Activated naive CD4-positive, alpha-beta T cell treated with anti-CD3 and anti-CD28 coated beads, Interleukin-2, amount 50 U/mL, for 24 hours (primary cell): ENCODE data around the gene EPHA10.
"Not testable (repeated sequence)": the region's sequence is repeated elsewhere in the genome, so short reads cannot be mapped to it uniquely, and the experiment has no call there.

ENCODE experiments used
- H3K27ac Mint-ChIP-seq: one replicate; pipeline ENCODE4 v1.8.0; 2021; ENCODE audit warnings: mild to moderate bottlenecking, mixed read lengths
- H3K27me3 Mint-ChIP-seq: one replicate; pipeline ENCODE4 v1.8.0; 2021; ENCODE audit warnings: mixed read lengths
- H3K36me3 Mint-ChIP-seq: one replicate; pipeline ENCODE4 v1.8.0; 2021; ENCODE audit warnings: mixed read lengths
- H3K4me1 Mint-ChIP-seq: one replicate; pipeline ENCODE4 v1.8.0; 2021; ENCODE audit warnings: mixed read lengths
- H3K4me3 Mint-ChIP-seq: one replicate; pipeline ENCODE4 v1.8.0; 2021; ENCODE audit warnings: mild to moderate bottlenecking, mixed read lengths
- H3K9me3 Mint-ChIP-seq: one replicate; pipeline ENCODE4 v1.8.0; 2021; ENCODE audit warnings: mixed read lengths

EPHA10 gene

GRCh38 chr1:37753473-37754321, 11.2 kb downstream of the EPHA10 start:
- no peak overlapping the region for H3K27ac Mint-ChIP-seq
- peaks cover 7% of the 10 kb centered on the region for H3K4me1 Mint-ChIP-seq
- H3K4me3 Mint-ChIP-seq = peak overlapping the region; percentile 62
- peaks cover 20% of the 10 kb centered on the region for H3K27me3 Mint-ChIP-seq
- no peaks in the 10 kb centered on the region for H3K36me3 Mint-ChIP-seq
- no peaks in the 10 kb centered on the region for H3K9me3 Mint-ChIP-seq

GRCh38 chr1:37752583-37753471, 12.1 kb downstream of the EPHA10 start:
- H3K36me3 Mint-ChIP-seq = no peaks in the 10 kb centered on the region
- H3K27me3 Mint-ChIP-seq = peaks cover 20% of the 10 kb centered on the region
- peaks cover 7% of the 10 kb centered on the region for H3K4me1 Mint-ChIP-seq
- no peak overlapping the region for H3K27ac Mint-ChIP-seq
- H3K4me3 Mint-ChIP-seq = peak overlapping the region; percentile 76
- H3K9me3 Mint-ChIP-seq = no peaks in the 10 kb centered on the region

GRCh38 chr1:37752213-37752582, 12.7 kb downstream of the EPHA10 start:
- no peaks in the 10 kb centered on the region for H3K9me3 Mint-ChIP-seq
- H3K27me3 Mint-ChIP-seq = peaks cover 24% of the 10 kb centered on the region
- peak overlapping the region; percentile 76 for H3K4me3 Mint-ChIP-seq
- no peak overlapping the region for H3K27ac Mint-ChIP-seq
- peaks cover 7% of the 10 kb centered on the region for H3K4me1 Mint-ChIP-seq
- no peaks in the 10 kb centered on the region for H3K36me3 Mint-ChIP-seq

GRCh38 chr1:37748565-37748964, 16.4 kb downstream of the EPHA10 start:
- no peak overlapping the region for H3K4me3 Mint-ChIP-seq
- H3K36me3 Mint-ChIP-seq = no peaks in the 10 kb centered on the region
- peaks cover 7% of the 10 kb centered on the region for H3K4me1 Mint-ChIP-seq
- no peak overlapping the region for H3K27ac Mint-ChIP-seq
- H3K9me3 Mint-ChIP-seq = peaks cover 5% of the 10 kb centered on the region
- H3K27me3 Mint-ChIP-seq = peaks cover 31% of the 10 kb centered on the region

GRCh38 chr1:37746806-37747205, 18.1 kb downstream of the EPHA10 start:
- Mint-ChIP-seq H3K27me3 (peaks cover 25% of the 10 kb centered on the region), H3K9me3 (peaks cover 5% of the 10 kb centered on the region), H3K36me3 (no peaks in the 10 kb centered on the region), H3K4me1 (peaks cover 1% of the 10 kb centered on the region), H3K4me3 (no peak overlapping the region), H3K27ac (no peak overlapping the region)

GRCh38 chr1:37741662-37742061, 23.3 kb downstream of the EPHA10 start:
- Mint-ChIP-seq H3K27ac (no peak overlapping the region), H3K27me3 (peaks cover 28% of the 10 kb centered on the region), H3K36me3 (no peaks in the 10 kb centered on the region), H3K9me3 (peaks cover 2% of the 10 kb centered on the region), H3K4me3 (no peak overlapping the region), H3K4me1 (no peaks in the 10 kb centered on the region)

GRCh38 chr1:37741130-37741529, 23.8 kb downstream of the EPHA10 start:
- Mint-ChIP-seq H3K4me3 (no peak overlapping the region), H3K36me3 (no peaks in the 10 kb centered on the region), H3K4me1 (no peaks in the 10 kb centered on the region), H3K9me3 (no peaks in the 10 kb centered on the region), H3K27me3 (peaks cover 27% of the 10 kb centered on the region), H3K27ac (no peak overlapping the region)

- H3K4me3 Mint-ChIP-seq = no peak overlapping the region
- no peak overlapping the region for H3K27ac Mint-ChIP-seq
- H3K4me1 Mint-ChIP-seq = peaks cover 4% of the 10 kb centered on the region
- H3K9me3 Mint-ChIP-seq = no peaks in the 10 kb centered on the region
- peaks cover 34% of the 10 kb centered on the region for H3K27me3 Mint-ChIP-seq
- H3K36me3 Mint-ChIP-seq = no peaks in the 10 kb centered on the region
Measured at GRCh38 chr1:37739222-37739621, 25.7 kb downstream of the EPHA10 start.

GRCh38 chr1:37738619-37739018, 26.3 kb downstream of the EPHA10 start:
- Mint-ChIP-seq H3K27me3 (peaks cover 36% of the 10 kb centered on the region), H3K27ac (peak overlapping the region; percentile 35)
- H3K4me1 Mint-ChIP-seq, H3K4me3 Mint-ChIP-seq, H3K9me3 Mint-ChIP-seq, H3K36me3 Mint-ChIP-seq: not testable (repeated sequence)

GRCh38 chr1:37737975-37738374, 26.9 kb downstream of the EPHA10 start:
- not testable (repeated sequence) for H3K4me3 Mint-ChIP-seq, H3K36me3 Mint-ChIP-seq, H3K4me1 Mint-ChIP-seq, H3K9me3 Mint-ChIP-seq, H3K27ac Mint-ChIP-seq
- peaks cover 39% of the 10 kb centered on the region for H3K27me3 Mint-ChIP-seq

- Mint-ChIP-seq H3K27ac (no peak overlapping the region), H3K36me3 (no peaks in the 10 kb centered on the region), H3K4me3 (no peak overlapping the region), H3K27me3 (peaks cover 29% of the 10 kb centered on the region), H3K4me1 (peaks cover 4% of the 10 kb centered on the region), H3K9me3 (no peaks in the 10 kb centered on the region)
Measured at GRCh38 chr1:37734629-37735591, 30.0 kb downstream of the EPHA10 start.

GRCh38 chr1:37732111-37732780, 32.7 kb downstream of the EPHA10 start:
- H3K4me3 Mint-ChIP-seq = no peak overlapping the region
- H3K9me3 Mint-ChIP-seq = no peaks in the 10 kb centered on the region
- no peak overlapping the region for H3K27ac Mint-ChIP-seq
- H3K27me3 Mint-ChIP-seq = peaks cover 34% of the 10 kb centered on the region
- H3K36me3 Mint-ChIP-seq = no peaks in the 10 kb centered on the region
- H3K4me1 Mint-ChIP-seq = peaks cover 4% of the 10 kb centered on the region

- Mint-ChIP-seq H3K4me3 (no peak overlapping the region), H3K9me3 (no peaks in the 10 kb centered on the region), H3K36me3 (no peaks in the 10 kb centered on the region), H3K4me1 (peaks cover 4% of the 10 kb centered on the region), H3K27ac (no peak overlapping the region), H3K27me3 (peaks cover 33% of the 10 kb centered on the region)
Measured at GRCh38 chr1:37731312-37732019, 33.5 kb downstream of the EPHA10 start.

GRCh38 chr1:37730376-37730775, 34.5 kb downstream of the EPHA10 start:
- H3K36me3 Mint-ChIP-seq = no peaks in the 10 kb centered on the region
- no peak overlapping the region for H3K27ac Mint-ChIP-seq
- H3K27me3 Mint-ChIP-seq = peaks cover 28% of the 10 kb centered on the region
- peaks cover 4% of the 10 kb centered on the region for H3K4me1 Mint-ChIP-seq
- H3K9me3 Mint-ChIP-seq = no peaks in the 10 kb centered on the region
- H3K4me3 Mint-ChIP-seq = no peak overlapping the region
